MV-4-11 (cell line): ENCODE data around the gene IVL.

Source experiments
- DNase-seq: peaks from one replicate; lab custom pipeline; 2025; lab: John Stamatoyannopoulos, UW

The IVL gene, protein sequence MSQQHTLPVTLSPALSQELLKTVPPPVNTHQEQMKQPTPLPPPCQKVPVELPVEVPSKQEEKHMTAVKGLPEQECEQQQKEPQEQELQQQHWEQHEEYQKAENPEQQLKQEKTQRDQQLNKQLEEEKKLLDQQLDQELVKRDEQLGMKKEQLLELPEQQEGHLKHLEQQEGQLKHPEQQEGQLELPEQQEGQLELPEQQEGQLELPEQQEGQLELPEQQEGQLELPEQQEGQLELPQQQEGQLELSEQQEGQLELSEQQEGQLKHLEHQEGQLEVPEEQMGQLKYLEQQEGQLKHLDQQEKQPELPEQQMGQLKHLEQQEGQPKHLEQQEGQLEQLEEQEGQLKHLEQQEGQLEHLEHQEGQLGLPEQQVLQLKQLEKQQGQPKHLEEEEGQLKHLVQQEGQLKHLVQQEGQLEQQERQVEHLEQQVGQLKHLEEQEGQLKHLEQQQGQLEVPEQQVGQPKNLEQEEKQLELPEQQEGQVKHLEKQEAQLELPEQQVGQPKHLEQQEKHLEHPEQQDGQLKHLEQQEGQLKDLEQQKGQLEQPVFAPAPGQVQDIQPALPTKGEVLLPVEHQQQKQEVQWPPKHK

DNA sequence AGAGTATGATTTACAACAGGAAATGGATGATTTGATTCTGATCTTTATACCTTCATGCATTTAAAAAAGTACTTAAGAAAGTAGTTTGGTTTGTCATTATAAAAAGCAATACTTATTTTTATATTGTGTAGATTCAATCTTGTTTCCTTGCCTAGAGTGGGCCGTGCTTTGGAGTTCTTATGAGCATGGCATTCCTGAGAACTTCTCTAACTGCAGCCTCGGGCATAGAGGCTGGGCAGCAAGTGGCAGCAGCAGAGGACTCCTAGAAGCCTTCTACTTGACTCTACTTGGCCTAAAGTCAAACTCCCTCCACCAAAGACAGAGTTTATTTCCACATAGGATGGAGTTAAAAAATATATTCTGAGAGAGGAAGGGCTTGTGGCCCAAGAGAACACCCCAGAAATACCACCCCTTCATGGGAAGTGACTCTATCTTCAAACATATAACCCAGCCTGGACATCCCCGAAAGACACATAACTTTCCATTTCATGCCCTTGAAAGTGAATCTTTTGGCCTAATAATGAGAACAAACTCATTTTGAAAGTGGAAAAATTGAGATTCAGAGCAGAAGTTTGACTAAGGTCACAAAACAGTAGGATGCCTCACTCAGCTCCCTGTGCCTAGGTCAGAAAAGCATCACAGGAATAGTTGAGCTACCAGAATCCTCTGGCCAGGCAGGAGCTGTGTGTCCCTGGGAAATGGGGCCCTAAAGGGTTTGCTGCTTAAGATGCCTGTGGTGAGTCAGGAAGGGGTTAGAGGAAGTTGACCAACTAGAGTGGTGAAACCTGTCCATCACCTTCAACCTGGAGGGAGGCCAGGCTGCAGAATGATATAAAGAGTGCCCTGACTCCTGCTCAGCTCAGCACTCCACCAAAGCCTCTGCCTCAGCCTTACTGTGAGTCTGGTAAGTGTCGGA, at the start of gene IVL:
IVL (plus strand) TSS at position 861 of the 916 bp plus-strand sequence. CDS start 1,252 bp downstream, outside the sequence.
- DNase-seq = no peak

DNA sequence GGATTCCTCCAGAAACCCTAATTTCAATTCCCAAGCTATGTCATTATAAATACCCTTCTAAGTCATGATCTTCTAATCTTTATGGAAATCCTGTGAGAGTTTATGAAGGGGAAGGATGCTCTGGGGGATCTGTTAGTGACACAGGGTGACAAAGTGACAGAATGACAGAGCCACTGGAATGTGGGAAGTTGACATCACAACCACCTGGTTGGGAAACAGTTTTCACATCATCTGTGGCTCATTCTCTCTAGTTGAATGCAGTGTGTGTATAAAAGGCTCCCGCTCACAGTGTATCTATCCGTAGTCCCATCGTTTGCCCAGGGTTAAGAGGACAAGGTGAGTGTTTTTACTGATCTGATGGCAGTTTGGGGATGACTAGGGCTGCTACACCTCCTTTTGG, 48.6 kb upstream of the IVL start, which contains the start of gene LCE7A:
LCE7A (plus strand) TSS at position 301 of the 400 bp plus-strand sequence. CDS start 702 bp downstream, outside the sequence.
- DNase-seq = no peak

DNA sequence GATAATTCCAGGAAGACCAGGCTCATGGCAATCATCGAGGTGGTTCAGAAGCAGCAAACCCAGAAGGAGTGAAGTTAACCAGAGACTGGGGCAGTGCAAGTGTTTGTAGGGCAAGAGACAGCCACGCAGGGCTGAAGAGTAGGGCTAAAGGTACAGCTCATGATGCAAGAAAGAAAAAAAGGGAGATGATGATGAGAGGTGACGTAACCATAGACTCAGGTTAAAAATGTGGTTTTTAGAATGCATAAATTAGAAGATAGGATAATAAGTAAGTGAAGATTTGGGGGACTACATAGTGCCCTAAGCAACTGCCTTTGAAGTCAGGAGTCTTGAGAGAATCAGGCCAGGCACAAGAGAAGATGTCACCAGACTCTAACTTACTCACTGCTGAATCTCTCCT, 48.2 kb upstream of the IVL start:
- DNase-seq = no peak

DNA sequence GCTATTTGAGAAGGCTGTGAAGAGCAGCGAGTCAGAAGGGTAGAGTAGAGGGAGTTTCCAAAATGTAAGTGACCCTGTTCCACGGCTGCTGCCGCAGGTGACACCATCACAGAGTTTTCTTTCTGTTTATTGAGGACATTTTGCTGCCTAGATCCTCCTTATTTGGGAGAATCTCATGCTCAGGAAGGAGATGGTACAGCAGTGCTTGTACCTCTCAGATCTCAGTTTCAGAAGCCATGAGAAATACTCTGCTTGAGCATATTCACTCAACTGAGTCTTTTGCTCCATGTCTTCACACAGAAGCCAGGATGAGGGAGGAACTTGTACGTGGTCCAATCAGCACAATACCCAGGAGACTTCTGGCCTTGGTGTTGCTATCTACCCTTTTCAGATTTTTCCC, 47.0 kb upstream of the IVL start:
- DNase-seq = no peak

DNA sequence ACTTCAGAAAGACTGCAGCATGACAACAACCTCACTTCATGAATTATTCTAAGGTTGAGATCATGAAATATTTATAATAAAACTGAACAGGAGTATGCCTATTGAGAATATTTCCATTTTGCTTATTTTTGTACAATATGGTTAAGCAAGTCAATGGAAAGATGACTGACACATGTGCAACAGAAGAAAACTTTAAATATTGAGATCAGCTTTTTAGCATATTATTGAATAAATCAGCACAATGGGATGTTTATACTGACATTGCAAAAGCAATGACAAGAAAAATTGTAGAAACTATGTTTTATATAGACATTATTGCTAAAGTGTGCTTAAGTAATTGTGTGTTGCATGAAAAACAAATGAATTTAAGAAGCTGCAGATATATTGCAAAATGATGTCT, 43.9 kb upstream of the IVL start:
- DNase-seq = no peak

DNA sequence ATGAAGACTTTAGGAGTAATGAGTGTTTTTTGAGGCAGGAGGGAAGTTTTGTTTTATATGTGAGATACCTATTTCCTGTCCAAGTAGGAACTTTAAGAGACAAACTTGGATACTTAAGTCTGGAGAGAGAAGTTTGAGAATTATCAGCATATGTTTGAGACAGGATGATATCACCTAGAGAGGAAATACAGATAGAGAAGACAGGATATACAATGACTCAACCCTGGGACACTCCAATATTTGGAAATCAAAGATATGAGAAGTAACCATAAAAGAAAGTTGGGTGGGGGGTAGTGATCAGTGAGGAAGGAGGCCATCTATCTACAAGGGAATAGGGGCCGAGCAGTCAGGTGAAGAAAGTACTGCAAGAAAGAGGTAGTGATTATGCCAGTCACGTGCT, 42.0 kb upstream of the IVL start:
- no peak for DNase-seq

DNA sequence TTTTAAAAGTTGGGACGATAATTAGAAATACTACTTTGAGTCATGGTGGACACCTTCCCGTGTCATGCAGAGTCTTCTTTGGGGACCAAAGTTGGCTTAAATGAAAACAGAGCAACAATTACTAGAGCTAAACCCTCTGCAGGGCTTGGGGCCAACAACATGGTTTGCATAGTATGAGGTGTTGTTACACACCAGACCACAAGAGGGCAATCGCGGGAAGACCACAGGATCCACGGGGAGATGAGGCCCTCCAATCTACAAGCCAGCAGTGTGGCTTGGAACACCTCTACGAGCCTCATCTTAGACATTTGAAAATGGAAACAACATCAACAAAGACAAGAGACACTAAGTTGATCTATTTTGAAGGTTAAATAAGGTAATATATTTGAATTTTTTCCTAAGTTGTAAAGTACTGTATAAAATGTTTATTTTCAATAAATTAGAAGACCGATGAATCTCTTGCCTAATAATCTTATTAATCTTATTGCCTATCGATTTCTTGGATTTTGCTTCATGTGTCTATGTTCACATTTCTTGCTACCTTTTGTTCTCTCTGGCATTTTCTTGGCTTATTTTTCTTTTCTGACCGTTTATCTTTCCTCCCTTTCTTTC, 38.4 kb upstream of the IVL start:
- peak; percentile 57 for DNase-seq

DNA sequence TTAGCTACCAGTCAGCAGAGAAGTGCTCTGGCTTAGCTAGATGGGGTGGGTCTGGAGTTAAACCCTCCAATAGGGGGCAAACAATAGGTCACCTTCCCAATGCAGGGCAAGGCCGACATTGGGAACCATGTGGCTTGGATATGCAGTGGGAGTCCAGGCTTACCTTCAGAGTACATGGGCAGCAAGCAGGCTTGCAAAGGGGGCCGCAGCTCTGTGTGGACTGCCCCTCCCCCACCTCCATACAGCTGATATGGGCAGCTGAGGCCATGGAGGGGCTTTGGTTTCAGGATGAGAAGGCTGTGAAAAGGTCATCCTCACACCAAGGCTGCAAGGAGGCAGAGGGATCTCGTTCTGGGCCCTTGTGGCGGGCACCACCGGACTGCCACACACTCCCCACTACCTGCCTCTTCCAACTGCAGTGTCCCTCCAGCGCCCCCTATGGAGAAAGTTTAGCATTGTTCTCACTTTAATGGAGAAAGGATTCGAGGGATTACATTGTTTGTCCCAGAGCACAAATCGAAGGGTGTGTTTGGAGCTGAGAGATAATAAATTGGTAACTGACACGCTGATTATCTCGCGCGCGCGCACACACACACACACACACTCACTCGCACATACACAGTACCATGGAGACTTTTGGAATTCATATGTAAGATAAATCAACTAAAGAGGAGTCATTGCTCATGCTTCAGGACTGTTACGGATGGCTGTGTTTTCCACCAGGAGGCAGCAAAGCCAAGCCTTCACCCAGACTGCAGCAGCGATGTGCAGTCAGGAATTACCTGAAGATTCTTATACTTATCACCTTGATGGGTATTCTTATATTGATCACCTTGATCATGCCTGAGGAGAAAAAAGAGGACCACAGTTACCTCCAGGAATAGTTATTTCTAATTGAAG, 37.3 kb upstream of the IVL start:
- DNase-seq = peak; percentile 3

DNA sequence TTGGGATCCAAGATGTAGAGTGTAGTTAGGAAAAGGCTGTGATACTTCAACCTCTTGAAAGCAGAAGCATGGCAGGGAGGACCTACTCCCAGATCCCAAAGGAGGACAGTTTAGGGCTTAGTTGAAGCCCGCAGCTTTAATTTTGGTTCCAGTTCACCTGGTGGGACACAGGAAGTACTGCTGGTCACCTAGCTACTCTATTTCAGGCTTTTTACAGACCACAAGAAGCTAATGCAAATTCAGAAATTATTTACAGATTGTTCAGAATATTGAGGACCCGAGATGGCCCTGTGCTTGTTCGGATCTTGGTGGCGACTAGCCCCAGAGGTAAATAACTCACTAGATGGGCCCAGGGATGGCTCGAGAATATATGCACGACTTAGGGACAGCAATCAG, 36.6 kb upstream of the IVL start:
- no peak for DNase-seq

DNA sequence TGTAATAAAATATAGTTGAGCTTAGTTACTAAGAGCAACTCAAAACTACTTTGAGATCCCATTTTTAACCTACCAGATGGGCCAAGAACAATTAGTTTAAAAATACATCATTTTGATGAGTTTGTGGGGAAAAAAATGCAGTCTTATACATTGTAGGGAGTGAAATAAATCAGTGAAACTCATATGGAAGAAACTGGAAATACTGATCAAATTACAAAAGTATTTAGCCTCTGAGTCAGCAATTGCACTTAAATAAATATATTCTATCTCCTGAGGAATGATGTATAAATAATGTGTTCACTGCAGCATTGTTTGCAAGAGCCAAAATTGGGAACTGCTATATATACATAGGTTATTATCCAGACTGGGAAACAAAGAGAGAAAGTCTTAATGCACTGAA, 34.9 kb upstream of the IVL start:
- no peak for DNase-seq

DNA sequence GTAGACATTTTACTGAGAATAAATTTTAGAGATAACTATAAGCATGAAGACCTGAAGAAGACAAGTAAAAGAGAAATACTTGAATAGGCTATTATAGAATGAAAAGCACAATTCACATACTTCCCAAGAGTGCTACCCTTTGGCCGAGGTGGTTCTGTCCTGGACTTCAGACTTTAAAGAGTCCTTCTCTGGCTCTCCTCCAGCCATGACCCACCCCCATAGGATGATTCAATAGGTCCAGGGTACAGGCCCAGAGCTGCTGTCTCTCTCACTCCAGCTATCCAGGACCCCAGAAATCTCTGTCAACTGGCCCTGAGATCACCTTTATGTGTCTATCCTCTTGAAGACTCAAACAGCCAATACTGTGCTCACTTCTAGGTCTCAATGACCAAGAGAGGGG, 31.5 kb upstream of the IVL start:
- DNase-seq = no peak

DNA sequence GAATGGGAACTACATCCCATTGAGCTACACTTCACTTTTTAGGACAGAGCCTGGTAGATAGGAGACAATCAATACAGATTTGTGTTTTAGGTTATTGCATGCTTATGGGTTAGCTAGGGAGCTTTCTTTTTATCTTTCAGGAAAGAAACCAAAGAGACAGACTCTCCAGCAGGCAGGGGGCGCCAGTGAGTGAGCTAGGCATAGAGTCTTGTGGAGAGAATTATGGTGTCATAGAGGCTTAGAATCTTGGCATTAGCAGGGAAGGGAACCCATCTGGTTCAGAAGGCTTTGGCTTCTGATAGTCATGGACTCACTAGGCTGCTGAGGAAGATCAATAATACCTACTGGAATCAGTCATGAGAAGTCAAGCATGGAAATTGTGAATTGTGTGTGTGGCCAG, 30.3 kb upstream of the IVL start, which contains the start of gene SMCP:
SMCP (plus strand) TSS at position 281 of the 400 bp plus-strand sequence. CDS start 6,101 bp downstream, outside the sequence.
- DNase-seq = no peak

DNA sequence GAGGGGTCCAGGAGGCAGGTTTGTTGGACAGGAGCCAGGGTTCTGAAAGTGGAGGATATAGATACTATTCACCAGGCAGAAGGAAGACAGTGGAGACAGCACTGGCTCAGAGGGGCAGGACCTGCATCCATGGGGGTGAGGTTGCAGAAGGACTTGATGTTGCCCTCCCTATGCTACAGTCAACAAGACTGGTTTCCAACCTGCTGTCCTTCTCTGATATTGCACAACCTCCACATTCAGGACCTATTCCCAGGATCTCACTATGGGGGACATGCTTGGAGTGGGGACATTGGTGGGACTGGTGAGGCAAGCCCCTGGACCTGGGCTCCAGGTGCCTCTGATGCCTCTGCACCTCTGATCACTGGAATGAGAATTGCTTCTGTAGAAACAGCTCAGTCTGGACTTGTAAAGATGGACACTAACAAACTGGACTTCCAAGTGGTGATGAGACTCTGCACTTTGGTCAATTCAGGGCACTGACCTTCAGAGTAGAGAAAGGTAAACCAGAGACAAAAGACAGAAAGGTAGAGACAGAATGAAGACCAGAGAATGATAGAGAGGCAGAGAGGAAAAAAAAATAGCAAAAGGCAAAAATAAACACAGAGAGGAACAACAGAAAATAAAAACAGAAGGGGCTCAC, 28.7 kb upstream of the IVL start:
- DNase-seq = no peak

DNA sequence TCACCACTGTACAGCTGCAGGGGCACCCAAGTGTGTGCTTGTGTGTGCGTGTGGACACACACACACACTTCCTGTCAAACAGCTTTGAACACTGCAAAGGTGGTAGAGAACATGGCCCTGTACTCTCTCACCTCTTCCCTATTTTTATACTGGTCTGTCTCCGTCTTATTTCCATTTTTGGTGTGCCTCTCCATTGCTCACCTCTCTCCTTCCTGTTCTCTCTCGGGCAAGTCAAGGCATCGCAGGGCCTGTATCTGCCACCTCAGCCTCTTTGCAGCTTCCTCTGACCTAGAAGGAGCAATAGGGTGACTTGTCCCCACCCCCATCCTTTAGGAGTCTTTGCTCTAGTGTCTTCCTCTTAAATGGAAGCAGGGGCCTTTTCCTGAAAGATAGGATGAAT, 28.0 kb upstream of the IVL start:
- no peak for DNase-seq

DNA sequence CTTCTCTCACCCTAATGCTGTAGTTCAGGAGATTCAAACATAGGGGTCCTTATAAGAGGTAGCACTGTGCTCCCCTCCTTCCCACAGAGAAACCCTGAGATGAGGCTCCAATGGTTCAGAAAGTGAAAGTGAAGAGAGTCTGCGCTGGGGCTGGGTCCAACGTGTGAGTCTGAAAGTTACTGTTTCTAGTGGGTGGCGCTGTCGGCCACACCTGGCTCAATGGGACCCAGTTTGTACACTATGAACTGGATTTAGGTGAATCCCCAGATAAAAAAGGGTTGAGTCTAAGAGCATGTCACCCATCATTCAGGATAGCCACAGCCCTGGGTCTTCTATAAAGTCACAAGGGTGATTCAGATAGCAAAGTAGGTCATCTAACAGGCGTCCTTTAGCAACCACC, 27.4 kb upstream of the IVL start:
- no peak for DNase-seq

DNA sequence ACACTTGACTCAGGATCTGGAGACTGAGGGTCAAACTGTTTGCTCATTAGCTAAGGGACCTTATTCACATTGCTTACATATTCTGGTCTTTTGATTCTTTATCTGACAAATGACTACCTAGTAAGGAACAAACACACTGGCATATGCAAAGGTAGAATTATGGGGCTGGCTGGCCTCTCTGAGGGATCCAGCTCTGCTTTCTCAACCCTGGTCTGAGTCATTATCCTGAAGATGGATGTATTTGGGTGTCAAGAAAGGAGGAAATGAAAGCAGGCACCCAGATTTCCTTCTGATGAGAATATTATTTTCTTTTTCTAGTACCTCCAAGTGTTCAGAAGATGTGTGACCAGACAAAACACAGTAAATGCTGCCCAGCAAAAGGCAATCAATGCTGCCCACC, 24.3 kb upstream of the IVL start:
- no peak for DNase-seq

DNA sequence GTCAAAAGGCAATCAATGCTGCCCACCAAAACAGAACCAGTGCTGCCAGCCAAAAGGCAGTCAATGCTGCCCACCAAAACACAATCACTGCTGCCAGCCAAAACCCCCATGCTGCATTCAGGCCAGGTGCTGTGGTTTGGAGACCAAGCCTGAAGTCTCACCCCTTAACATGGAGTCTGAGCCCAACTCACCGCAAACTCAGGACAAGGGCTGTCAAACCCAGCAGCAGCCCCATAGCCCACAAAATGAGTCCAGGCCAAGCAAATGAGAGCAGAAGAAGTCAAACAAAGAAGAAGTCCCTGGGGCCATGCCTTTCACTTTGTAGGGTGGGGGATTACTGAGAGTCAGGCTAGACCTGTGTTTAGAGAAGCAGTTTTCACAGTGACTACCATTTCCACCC, 23.8 kb upstream of the IVL start:
- no peak for DNase-seq

DNA sequence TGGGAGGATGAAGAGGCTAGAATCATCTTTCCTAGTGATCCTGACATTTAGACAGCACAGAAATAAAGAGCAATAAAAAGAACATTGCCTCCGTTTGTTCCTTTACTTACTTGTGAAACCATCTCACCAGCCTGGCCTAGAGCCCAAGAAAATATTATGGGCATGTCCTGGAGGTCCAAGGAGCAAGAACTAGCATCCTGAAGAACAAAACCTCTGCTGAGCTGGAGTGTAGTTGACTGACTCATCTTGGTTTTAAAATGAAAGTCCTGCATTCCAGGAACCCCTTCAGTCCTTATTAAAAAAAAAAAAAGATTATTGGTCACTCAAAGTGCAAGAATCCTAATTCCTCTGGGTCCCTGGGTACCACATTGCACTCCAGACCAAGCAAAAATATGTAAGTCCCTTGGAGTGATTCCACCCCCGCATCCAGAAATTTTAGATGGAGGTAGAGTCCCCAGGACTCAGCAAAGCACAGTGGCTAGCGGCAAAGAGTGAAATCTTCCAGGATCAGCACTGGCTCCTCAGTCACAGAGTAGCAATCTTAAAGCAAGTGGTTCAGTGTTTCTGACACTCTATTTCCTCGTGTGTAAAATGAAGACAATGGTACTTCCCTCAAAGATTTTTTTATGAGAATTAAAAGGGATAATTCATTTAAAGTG, 23.3 kb upstream of the IVL start:
- no peak for DNase-seq

DNA sequence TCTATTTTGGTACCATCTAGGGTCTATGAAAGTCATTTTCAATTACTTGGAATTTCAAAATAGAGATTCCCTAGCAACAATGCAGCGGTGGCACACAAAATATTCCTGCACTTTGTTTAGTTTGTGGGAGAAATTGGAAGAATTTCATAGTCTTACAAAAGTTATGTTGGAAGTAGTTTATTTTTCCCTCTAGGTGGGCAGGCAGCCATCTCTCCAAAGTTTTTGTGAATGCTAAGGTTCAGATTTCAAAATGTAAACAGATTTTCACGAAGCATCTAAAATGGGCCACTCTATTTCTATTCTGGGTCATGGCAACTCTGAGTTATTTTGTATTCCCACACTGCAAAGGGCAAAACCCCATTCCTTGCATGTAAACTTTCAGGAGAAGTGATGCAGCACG, 22.3 kb upstream of the IVL start:
- no peak for DNase-seq
